ENCODE results near the gene TAF4B. TPM values are rescaled to one million over a fixed set of nuclear protein-coding genes. Genes with fewer than 3 reads are reported as not detected.
"Not testable (repeated sequence)": the region's sequence is repeated elsewhere in the genome, so short reads cannot be mapped to it uniquely, and the experiment has no call there.

The TAF4B gene
- total RNA-seq, 2 donors from 2014 or later = 2.4 to 3.1 TPM

DNA sequence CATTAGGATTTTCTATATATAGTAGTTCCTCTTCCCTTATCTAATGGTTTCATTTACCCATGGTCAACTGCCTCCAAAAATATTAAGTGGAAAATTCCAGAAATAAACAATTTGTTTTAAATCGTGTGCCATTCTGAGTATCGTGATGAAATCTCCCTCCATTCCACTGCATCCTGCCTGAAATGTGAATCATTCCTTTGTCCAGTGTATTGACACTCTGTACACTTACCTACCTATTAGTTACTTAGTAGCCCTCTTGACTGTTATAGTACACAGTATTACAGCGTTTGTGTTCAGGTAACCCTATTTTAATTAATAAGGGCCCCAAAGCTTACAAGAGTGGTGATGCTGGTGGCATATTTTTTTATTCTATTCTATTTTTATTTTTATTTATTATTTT lies 26.2 kb downstream of the TAF4B start:
- H3K27me3 ChIP-seq = no peaks in the 10 kb centered on the region
- TF ChIP-seq, protein P1, sequence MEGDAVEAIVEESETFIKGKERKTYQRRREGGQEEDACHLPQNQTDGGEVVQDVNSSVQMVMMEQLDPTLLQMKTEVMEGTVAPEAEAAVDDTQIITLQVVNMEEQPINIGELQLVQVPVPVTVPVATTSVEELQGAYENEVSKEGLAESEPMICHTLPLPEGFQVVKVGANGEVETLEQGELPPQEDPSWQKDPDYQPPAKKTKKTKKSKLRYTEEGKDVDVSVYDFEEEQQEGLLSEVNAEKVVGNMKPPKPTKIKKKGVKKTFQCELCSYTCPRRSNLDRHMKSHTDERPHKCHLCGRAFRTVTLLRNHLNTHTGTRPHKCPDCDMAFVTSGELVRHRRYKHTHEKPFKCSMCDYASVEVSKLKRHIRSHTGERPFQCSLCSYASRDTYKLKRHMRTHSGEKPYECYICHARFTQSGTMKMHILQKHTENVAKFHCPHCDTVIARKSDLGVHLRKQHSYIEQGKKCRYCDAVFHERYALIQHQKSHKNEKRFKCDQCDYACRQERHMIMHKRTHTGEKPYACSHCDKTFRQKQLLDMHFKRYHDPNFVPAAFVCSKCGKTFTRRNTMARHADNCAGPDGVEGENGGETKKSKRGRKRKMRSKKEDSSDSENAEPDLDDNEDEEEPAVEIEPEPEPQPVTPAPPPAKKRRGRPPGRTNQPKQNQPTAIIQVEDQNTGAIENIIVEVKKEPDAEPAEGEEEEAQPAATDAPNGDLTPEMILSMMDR (IDR thresholded peaks at IDR 0.05) = no peak
- H3K4me1 ChIP-seq = no peaks in the 10 kb centered on the region
- no peaks in the 10 kb centered on the region for H3K9me3 ChIP-seq
- H3K4me3 ChIP-seq = no peak overlapping the region
- H3K36me3 ChIP-seq = no peaks in the 10 kb centered on the region
- DNase-seq (ENCODE audit: low spot score) = no peak
- no peak overlapping the region for H3K27ac ChIP-seq

DNA sequence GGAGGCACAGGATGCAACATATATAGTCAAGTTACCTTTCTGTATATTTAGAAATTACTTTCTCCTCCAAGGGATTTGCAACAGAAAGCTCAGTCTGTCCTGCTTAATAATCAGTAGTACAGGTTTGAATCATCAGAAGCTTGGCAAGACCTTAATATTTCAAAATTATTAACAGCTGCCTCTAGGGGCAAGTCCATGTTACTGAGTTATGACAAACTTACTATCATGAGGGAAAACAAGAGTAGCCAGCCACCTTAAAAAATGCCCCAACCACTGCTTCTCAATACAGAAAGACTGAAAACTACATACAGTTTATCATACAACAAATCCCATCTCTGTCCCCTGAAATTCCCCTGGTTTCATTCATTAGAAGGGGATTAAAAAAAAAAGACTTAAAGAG lies 28.6 kb downstream of the TAF4B start:
- not testable (repeated sequence) for H3K27me3 ChIP-seq; H3K9me3 ChIP-seq; H3K36me3 ChIP-seq; H3K4me3 ChIP-seq; DNase-seq (ENCODE audit: low spot score); H3K4me1 ChIP-seq; H3K27ac ChIP-seq

DNA sequence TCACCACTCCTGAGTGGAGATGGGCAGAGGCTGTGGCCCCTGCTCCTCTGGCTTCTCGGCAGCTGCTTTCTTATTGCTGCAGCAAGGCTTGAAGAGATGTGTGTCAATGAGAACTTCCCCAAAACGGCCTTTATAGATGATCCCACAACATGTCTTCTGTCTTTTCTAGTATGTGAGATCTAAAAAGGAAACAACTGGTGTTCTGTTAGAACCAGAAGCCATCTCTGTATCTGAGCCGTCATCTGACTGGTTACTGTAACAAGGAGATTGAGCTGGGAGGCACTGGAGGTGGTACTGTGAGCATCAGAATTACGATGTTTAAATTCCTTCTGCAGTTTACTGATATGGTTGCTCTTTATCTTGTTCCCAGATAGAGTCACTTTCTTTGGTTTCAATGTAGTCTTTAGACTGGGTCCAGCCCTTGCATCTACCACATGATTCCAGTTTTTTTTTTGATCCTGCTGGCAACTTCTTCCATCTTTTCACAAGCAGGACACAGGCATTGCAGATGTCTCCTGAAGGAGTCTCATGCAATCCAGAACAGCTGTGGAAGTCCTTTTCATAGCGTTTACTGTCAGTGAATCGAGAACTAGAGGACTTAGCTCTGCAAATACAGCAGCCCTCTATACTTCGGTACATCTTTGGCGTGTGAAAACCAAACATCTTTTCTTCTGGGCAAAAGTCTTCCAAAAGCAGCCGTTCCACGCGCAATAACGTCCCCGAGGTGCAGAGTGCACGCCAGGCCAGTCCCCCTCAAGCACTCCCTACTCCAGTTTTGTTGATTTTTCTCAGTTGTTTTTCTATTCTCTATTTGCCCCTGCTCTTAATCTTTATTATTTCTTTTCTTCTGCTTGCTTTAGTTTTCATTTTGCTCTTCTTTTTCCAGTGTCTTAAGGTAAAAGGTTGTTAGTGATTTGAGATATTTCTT lies 29.7 kb downstream of the TAF4B start:
- no peak for DNase-seq (ENCODE audit: low spot score)
- TF ChIP-seq, protein P1 (IDR thresholded peaks at IDR 0.05) = no peak
- Histone ChIP-seq H3K27me3 (no peaks in the 10 kb centered on the region), H3K4me3 (no peak overlapping the region), H3K36me3 (no peaks in the 10 kb centered on the region), H3K9me3 (no peaks in the 10 kb centered on the region), H3K27ac (no peak overlapping the region), H3K4me1 (no peaks in the 10 kb centered on the region)

DNA sequence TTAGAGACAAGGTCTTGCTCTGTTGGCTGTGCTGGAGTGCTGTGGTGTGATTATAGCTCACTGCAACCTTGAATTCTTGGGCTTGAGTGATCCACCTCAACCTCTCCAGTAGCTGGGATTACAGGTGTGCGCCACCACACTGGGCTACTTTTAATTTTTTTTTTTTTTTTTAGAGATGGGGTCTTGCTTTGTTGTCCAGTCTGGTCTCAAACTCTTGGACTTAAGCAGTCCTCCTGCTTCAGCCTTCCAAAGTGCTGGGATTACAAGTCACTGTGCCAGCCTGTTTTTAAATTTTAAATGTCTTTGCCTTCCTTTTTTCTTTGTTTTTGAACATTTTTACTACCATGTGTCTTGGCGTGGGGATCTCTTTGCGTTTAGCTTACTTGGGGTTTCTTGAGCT lies 32.5 kb downstream of the TAF4B start:
- Histone ChIP-seq H3K36me3 (no peaks in the 10 kb centered on the region), H3K9me3 (no peaks in the 10 kb centered on the region), H3K27ac (no peak overlapping the region), H3K4me1 (no peaks in the 10 kb centered on the region), H3K27me3 (no peaks in the 10 kb centered on the region), H3K4me3 (no peak overlapping the region)
- no peak for DNase-seq (ENCODE audit: low spot score)
- TF ChIP-seq, protein P1 (IDR thresholded peaks at IDR 0.05) = no peak

DNA sequence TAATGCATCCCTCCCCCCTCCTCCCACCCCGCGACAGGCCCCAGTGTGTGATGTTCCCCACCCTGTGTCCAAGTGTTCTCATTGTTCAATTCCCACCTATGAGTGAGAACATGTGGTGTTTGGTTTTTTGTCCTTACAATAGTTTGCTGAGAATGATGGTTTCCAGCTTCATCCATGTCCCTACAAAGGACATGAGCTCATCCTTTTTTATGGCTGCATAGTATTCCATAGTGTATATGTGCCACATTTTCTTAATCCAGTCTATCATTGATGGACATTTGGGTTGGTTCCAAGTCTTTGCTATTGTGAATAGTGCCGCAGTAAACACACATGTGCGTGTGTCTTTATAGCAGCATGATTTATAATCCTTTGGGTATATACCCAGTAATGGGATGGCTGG lies 33.2 kb downstream of the TAF4B start:
- H3K4me3 ChIP-seq; H3K4me1 ChIP-seq; H3K9me3 ChIP-seq; H3K27ac ChIP-seq; DNase-seq (ENCODE audit: low spot score); H3K36me3 ChIP-seq; H3K27me3 ChIP-seq: not testable (repeated sequence)

DNA sequence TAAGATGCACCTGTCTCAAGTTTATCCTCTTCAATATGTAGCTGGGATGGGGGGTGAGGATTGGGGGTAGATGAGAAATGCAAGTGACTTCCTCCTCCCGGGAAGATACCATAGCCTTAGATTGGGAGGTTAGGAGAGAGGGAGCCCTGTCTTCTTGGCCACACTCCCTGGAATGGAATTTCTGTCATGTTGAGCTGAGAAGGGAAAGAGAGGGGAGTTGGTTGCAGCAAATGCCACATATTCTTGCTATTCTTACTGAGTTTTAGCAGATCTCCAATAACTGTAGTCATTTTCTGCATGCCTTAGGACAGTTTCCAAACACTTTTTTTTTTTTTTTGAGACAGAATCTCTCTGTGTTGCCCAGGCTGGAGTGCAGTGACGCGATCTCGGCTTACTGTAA lies 35.9 kb downstream of the TAF4B start:
- TF ChIP-seq, protein P1 (IDR thresholded peaks at IDR 0.05) = no peak
- Histone ChIP-seq H3K36me3 (no peaks in the 10 kb centered on the region), H3K4me1 (no peaks in the 10 kb centered on the region), H3K4me3 (no peak overlapping the region), H3K9me3 (no peaks in the 10 kb centered on the region), H3K27me3 (no peaks in the 10 kb centered on the region), H3K27ac (no peak overlapping the region)
- DNase-seq (ENCODE audit: low spot score) = no peak
